Activated T-cell treated with anti-CD3 and anti-CD28 coated beads for 24 hours (primary cell): ENCODE measurements around the gene ZNF253.
"Not testable (repeated sequence)": the region's sequence is repeated elsewhere in the genome, so short reads cannot be mapped to it uniquely, and the experiment has no call there.

ENCODE experiments used
- DNase-seq: peaks from one replicate; pipeline ENCODE4 v3.0.0-alpha.2; 2020; ENCODE audit warnings: low read depth

ZNF253 gene

GRCh38 chr19:19900139-19900728 is 34.6 kb downstream of the ZNF253 start:
- DNase-seq: peak; percentile 3

- DNase-seq: peak; percentile 90
Observed at GRCh38 chr19:19900729-19901444, 35.2 kb downstream of the ZNF253 start, which contains the start of gene ZNF93. Gene ZNF93 (plus strand): TSS chr19:19900946. CDS start chr19:19901089, 143 bp downstream.

GRCh38 chr19:19907551-19907950 is 41.9 kb downstream of the ZNF253 start:
- DNase-seq: not testable (repeated sequence)

GRCh38 chr19:19909654-19910053 is 44.0 kb downstream of the ZNF253 start:
- DNase-seq: no peak

GRCh38 chr19:19911150-19911549 is 45.5 kb downstream of the ZNF253 start:
- DNase-seq: no peak

- no peak for DNase-seq
Observed at GRCh38 chr19:19914596-19914995, 48.9 kb downstream of the ZNF253 start.

GRCh38 chr19:19930417-19930816 is 64.7 kb downstream of the ZNF253 start:
- not testable (repeated sequence) for DNase-seq

- not testable (repeated sequence) for DNase-seq
Observed at GRCh38 chr19:19933432-19934314, 68.0 kb downstream of the ZNF253 start.

GRCh38 chr19:19937403-19937802 is 71.7 kb downstream of the ZNF253 start:
- no peak for DNase-seq

- DNase-seq: no peak
Observed at GRCh38 chr19:19938449-19938848, 72.8 kb downstream of the ZNF253 start.

- DNase-seq: no peak
Observed at GRCh38 chr19:19943848-19944582, 78.3 kb downstream of the ZNF253 start.
